ENCODE data around the gene MAGI1.
"Not testable (repeated sequence)": the region's sequence is repeated elsewhere in the genome, so short reads cannot be mapped to it uniquely, and the experiment has no call there.

MAGI1 gene

GRCh38 chr3:65560133-65560532, 478.6 kb downstream of the MAGI1 start:
- no peak for DNase-seq (ENCODE audit: low read depth)

DNA sequence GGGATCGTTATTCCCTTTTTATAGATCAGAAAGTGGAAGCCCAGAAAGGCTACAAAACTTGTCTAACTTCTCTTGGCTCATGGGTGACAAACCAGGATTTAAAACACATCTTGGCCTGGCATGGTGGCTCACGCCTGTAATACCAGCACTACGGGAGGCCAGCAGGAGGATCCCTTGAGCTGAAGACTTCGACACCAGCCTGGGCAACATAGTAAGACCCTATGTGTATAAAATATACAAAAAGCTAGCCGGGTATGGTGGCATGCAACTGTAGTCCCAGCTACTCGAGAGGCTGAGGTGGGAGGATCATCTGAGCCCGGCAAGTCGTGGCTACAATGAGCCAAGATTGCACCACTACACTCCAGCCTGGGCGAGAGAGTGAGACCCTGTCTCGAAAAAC, 479.1 kb downstream of the MAGI1 start:
- DNase-seq (ENCODE audit: low read depth) = no peak

- no peak for DNase-seq (ENCODE audit: low read depth)
Observed at GRCh38 chr3:65558826-65559225, 479.9 kb downstream of the MAGI1 start.

DNA sequence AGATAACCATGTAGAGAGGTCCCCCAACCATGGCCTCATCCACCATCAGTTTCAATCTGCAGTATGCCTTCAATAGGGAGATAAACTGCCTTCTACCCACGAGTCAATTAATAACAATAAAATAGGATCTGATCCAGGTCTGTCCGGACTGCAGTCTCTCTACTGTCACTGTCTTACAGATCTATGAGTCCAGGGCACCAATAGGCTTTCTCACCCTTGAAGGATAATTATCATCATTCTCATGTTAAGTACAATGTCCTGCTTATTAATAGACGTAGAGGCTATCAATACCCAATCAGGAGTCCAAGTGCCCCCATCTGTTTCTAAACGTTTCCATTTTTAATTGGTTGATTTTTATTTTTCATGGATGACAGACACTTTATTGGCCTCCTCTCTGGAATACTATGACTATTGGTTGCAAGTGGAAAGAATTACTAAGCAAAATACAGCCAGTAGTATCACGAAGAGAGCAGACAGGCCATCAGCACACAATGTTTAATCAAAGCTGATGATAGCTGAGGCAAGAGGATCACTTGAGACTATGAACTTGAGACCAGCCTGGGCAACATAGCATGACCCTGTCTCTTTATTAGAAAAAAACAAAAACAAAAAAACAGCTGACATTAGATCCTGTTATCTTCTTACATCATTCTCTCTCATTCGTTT, 480.7 kb downstream of the MAGI1 start:
- DNase-seq (ENCODE audit: low read depth) = no peak

DNA sequence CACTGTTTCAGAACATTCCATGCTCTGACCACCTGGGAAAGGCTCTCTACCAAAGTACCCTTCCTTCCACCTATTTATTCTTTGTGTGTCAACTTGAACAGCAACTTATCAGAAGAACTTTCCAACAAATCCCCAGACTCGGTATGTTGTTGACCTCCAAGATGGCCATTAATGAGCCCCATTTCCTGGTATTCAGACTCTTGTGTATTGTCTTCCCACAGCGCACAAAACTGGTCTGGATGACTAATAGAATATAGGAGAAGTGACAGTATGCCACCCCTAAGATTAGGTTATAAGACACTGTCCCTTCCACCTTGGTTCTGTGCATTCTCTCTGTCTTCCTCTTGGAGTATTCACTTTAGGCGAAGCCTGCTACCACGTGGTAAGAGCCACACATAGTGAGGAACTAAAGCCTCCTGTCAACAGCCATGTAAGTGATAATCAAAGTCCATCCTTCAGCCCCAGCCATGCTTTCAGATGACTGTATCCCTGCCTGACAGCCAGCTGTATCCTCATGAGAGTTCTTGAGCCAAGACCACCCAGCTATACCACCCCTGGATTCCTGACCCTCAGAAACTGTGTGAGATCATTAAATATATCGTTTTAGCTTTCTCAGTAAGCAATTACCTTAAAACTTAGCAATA, 481.7 kb downstream of the MAGI1 start:
- no peak for DNase-seq (ENCODE audit: low read depth)

GRCh38 chr3:65552434-65552833, 486.3 kb downstream of the MAGI1 start:
- DNase-seq (ENCODE audit: low read depth) = no peak

DNA sequence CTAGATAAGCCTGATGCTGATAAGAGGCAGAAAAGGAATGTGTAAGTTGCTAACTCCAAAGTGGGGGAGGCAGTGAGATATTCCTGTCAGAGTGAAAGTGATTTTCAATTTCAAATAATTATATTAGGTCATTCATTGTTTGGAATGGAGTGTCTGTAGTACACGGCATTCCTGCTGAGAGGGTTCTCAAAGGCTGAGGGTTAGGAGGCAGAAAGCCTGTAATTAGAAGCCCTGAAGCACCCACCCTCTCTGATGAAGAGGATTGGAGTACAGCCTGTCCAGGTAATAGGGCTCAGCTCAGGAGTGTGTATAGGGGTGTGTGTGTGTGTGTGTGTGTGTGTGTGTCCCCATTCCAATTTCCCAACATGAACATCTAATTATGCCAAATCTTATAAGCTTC, 486.8 kb downstream of the MAGI1 start:
- no peak for DNase-seq (ENCODE audit: low read depth)

DNA sequence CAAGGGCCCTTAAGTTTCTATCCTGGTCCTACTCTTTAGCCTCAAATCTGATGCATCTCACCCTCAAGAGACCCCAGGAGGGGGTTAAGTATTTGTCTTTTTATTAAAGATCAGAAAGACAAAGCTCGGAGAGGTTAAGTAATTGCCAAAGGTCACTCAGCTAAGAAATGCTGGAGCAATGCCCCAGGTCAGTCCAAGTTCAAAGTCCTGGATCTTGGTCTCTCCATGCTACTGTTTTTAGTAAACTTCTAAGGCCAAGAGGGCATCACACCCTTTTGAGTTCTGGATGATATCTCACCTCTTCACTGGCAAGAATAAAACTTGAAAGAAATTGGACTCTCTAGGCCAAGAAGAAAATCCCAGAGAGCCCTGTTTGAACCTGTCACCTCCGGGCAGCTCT, 488.6 kb downstream of the MAGI1 start:
- no peak for DNase-seq (ENCODE audit: low read depth)

GRCh38 chr3:65549626-65549959, 489.1 kb downstream of the MAGI1 start:
- no peak for DNase-seq (ENCODE audit: low read depth)

DNA sequence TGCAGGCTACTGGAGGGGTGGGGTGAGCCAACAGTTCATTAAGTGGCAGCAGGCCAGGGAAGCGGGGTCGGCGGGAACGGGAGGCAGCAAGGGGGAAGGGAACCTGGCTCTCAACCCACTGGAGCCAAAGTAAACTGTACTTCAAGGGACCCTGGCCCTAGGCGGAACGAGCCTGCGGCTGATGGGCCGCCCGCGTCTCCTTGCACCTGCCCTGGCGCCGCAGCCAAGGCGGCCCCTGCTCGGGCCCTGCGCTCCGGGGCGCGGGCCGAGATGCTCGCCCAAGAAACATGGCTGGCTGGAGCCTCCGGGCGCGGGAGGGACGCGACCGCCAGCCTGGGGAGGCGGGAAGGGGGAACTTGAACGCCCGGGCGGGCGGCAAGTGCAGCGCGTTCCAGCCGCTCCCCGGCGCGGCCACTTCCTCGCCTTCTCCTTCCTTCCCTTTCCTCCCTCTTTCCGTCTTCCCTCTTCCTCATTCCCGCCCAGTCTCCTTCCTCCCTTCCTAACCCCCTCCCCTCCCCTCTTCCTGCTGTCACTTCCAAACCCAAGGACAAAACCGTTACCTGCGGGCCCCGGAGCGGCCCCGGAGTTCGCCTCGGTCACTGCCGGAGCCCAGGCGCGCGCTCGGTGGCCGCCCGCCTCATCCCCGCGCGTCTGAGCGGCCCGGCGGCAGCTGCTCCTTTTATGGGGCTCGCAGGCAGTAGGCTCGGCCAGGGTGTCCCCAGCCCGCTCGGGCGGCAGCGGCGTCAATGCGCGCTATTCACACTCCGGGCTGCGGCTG, 489.7 kb downstream of the MAGI1 start:
- DNase-seq (ENCODE audit: low read depth) = no peak

DNA sequence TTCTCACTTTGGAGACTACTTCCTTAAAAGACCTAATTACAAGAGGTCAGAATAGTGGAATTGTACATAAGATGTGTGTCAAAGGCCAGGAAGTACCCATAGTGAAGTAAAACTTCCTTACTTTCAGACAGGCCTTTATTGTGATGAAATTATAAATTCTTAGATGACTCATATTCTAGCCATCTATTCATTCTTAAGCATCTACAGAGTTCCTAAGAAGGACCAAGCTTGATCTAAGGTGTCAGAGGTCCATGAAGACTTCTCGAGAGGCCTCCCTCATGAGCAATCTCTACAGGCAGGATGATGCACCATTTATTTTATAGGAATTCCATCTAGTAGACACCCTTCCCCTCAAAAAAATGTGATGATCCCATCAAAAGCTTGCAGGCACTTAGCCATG, 493.3 kb downstream of the MAGI1 start:
- DNase-seq (ENCODE audit: low read depth) = no peak

- not testable (repeated sequence) for DNase-seq (ENCODE audit: low read depth)
Observed at GRCh38 chr3:65543391-65543790, 495.3 kb downstream of the MAGI1 start.

- no peak for DNase-seq (ENCODE audit: low read depth)
Observed at GRCh38 chr3:65540666-65541065, 498.1 kb downstream of the MAGI1 start.

GRCh38 chr3:65539616-65540015, 499.1 kb downstream of the MAGI1 start:
- no peak for DNase-seq (ENCODE audit: low read depth)

DNA sequence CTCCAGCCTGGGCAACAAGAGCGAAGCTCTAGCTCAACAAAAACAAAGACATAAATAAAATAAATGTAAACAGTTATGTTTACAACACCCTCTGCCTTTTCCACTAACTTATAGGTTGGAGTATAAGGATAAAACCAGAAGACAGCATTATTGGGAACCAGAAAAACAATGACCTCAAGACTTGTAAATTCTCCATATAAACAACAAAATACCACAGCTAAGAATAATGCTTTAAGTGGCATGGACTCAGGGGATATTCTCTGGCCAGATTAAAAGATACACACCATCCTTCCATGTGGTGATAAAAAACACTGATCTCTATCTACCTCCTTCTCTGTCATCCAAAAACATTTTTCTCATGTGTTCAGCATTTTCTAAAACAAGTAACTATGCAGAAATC, 500.6 kb downstream of the MAGI1 start:
- DNase-seq (ENCODE audit: low read depth) = no peak

DNA sequence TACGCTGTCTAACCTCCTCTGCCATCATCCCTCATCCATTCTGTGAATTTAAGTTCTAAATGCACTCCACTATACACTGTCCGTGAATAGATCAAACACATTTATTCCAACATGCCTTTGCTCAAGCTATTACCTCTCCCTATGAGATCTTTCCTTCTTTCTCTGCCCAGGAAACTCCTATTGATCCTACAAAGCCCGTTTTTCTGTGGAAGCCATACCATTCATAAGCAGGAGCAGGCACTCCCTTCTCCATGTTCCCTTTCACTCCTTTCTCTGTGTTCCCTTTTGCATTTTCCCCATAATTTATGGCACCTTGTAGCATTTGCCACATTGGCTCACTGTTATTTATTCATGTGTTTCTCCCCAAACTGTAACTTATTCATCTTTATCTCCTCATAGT, 501.6 kb downstream of the MAGI1 start:
- DNase-seq (ENCODE audit: low read depth) = no peak

GRCh38 chr3:65535260-65535659, 503.5 kb downstream of the MAGI1 start:
- no peak for DNase-seq (ENCODE audit: low read depth)

GRCh38 chr3:65534805-65535204, 503.9 kb downstream of the MAGI1 start:
- no peak for DNase-seq (ENCODE audit: low read depth)

GRCh38 chr3:65532749-65533148, 506.0 kb downstream of the MAGI1 start:
- no peak for DNase-seq (ENCODE audit: low read depth)

DNA sequence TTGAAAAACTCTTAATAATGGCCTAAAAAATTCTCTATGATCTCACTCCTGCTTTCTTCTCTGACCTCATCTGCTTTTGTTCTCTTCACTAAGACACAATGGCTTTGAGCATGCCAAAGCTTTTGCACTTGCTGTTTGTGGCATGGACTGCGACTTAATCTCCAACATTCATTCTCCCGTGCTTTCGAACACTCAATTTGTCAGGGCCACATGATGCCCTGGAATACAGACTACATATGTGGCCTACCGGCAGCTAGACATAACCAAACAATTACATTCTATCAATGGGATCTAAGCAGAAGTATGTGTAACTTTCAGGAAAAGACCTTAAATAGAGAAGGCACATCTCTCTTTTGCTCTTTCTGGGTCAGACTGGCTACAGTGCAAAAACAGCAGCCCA, 506.5 kb downstream of the MAGI1 start:
- no peak for DNase-seq (ENCODE audit: low read depth)

- DNase-seq (ENCODE audit: low read depth) = no peak
Observed at GRCh38 chr3:65531499-65531898, 507.2 kb downstream of the MAGI1 start.

GRCh38 chr3:65526656-65527055, 512.1 kb downstream of the MAGI1 start:
- no peak for DNase-seq (ENCODE audit: low read depth)

- no peak for DNase-seq (ENCODE audit: low read depth)
Observed at GRCh38 chr3:65524584-65524983, 514.1 kb downstream of the MAGI1 start.

DNA sequence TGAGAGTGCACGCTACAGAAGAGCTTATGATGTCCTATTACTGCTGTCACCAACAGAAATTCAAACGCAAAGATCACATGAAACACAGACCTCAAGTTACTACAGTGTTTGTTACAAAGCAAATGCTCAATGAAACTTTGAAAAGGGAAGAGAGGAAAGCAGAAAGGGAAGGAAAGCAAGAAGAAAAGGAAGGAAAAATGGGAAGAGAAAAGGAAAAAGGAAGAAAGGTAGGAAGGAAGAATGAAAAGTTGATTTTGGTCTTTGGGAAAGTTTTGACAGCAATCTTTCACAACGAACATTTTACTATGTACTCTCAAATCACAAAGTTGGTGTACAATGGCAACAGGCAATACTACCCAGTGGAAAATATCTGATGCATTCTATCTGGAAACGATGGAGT, 514.8 kb downstream of the MAGI1 start:
- no peak for DNase-seq (ENCODE audit: low read depth)

All from stimulated activated CD4-positive, alpha-beta T cell treated with anti-CD3 and anti-CD28 coated beads, Interleukin-2, amount 100 ng/mL, for 4 hours (primary cell).